Panc1 (cell line): ENCODE data around the gene CIB4. TPM values are rescaled to one million over a fixed set of nuclear protein-coding genes. Genes with fewer than 3 reads are reported as not detected.

Experiments
- ATAC-seq: fragments of 200-7000 bp; cut with Tn5 transposase; 2 replicates; pipeline ENCODE4 v1.9.1; 2020; ENCODE audit warnings: mild to moderate bottlenecking, moderate library complexity
- BruUV-seq: library from RNA; stranded (reverse); fragments of 400-500 nt; replicated peaks from 2 replicates; lab custom pipeline; 2021; lab: Mats Ljungman, UMichigan
- CTCF ChIA-PET: fragments of 300-600 bp; sonication (Branson Sonifier 250); formaldehyde crosslinking; loops from one replicate; lab custom pipeline; 2022; ENCODE audit warnings: antibody characterized with exemption; lab: Charles Lee
- POLR2A ChIA-PET: fragments of 300-600 bp; sonication (Branson Sonifier 250); formaldehyde crosslinking; loops from one replicate; lab custom pipeline; 2022; ENCODE audit warnings: antibody characterized with exemption; lab: Charles Lee
- DNase-seq: peaks from one replicate; pipeline ENCODE4 v3.0.0-alpha.2; 2010; ENCODE audit warnings: low read depth, low spot score
- H3K27ac ChIP-seq: 2 replicates; pipeline ENCODE4 v1.5.1; 2011; ENCODE audit warnings: mild to moderate bottlenecking, low read length, inconsistent platforms
- H3K27me3 ChIP-seq: fragments of 200-500 bp; sonication (Bioruptor generic); 2 replicates; pipeline ENCODE4 v1.6.0; 2014; ENCODE audit warnings: low read length, inconsistent platforms; ENCODE audit not compliant: control insufficient read depth, insufficient read depth
- H3K36me3 ChIP-seq: fragments of 200-500 bp; sonication (Bioruptor generic); 2 replicates; pipeline ENCODE4 v1.5.1; 2014; ENCODE audit warnings: inconsistent platforms, mild to moderate bottlenecking, low read length, moderate library complexity; ENCODE audit not compliant: control insufficient read depth, insufficient read depth
- H3K4me1 ChIP-seq: 2 replicates; pipeline ENCODE4 v1.5.1; 2011; ENCODE audit warnings: inconsistent platforms, mild to moderate bottlenecking, low read length, moderate library complexity; ENCODE audit not compliant: control insufficient read depth, insufficient read depth
- H3K4me3 ChIP-seq, 2 experiments: 2 replicates each; pipeline ENCODE4 v1.5.1; 2011 to 2012; ENCODE audit warnings: low read depth in 2 of 2, low read length in 2 of 2, mild to moderate bottlenecking in 2 of 2, inconsistent platforms in 1 of 2, moderate library complexity in 1 of 2
- H3K9me3 ChIP-seq: fragments of 200-500 bp; sonication (Bioruptor generic); 2 replicates; pipeline ENCODE4 v1.5.1; 2014; ENCODE audit warnings: low read depth, mild to moderate bottlenecking, inconsistent platforms, low read length, moderate library complexity; ENCODE audit not compliant: control insufficient read depth, insufficient read depth
- POLR2AphosphoS5 ChIP-seq: IDR thresholded peaks from 2 replicates; pipeline ENCODE4 v1.6.1; 2012; ENCODE audit warnings: mild to moderate bottlenecking, low read depth, low read length, moderate library complexity
- SIN3A ChIP-seq: IDR thresholded peaks from 2 replicates; pipeline ENCODE4 v1.6.1; 2012; ENCODE audit warnings: low read depth, mild to moderate bottlenecking, low read length, moderate library complexity, borderline replicate concordance; ENCODE audit not compliant: insufficient read depth
- TCF7L2 ChIP-seq: IDR thresholded peaks from 2 replicates; pipeline ENCODE4 v1.6.1; 2011; ENCODE audit warnings: mild to moderate bottlenecking, low read depth, low read length, inconsistent platforms
- in situ Hi-C: cut with HindIII; loops from 2 replicates; pipeline ENCODE4 v1.10.0; 2016; ENCODE audit warnings: low sequenced_read_pairs, low pct_unique_long_range_greater_than_20kb
- intact Hi-C: fragments of 100-400 bp; cut with micrococcal nuclease; formaldehyde crosslinking; loops from one replicate; pipeline ENCODE4 v1.10.0; 2022; ENCODE audit not compliant: unreplicated experiment
- total RNA-seq: library from RNA; stranded (reverse); gene quantifications from one replicate; pipeline ENCODE4 v1.2.1, GENCODE V29; 2021; ENCODE audit not compliant: unreplicated experiment
- TF ChIP-seq, protein P1 (sequence below): fragments of 450-650 bp; IDR thresholded peaks from 2 replicates; pipeline ENCODE4 v1.5.1; 2017; ENCODE audit warnings: mild to moderate bottlenecking
- TF ChIP-seq, protein P2 (sequence below), 2 experiments: IDR thresholded peaks; 2 replicates each; pipeline ENCODE4 v1.6.1; 2011 to 2012; ENCODE audit warnings: low read depth in 2 of 2, control low read depth in 1 of 2, low read length in 1 of 2, mild to moderate bottlenecking in 1 of 2, moderate library complexity in 1 of 2; ENCODE audit not compliant: insufficient read depth in 1 of 2

Gene CIB4
- total RNA-seq, 1 experiment from 2014 or later, result 0.33 TPM

DNA sequence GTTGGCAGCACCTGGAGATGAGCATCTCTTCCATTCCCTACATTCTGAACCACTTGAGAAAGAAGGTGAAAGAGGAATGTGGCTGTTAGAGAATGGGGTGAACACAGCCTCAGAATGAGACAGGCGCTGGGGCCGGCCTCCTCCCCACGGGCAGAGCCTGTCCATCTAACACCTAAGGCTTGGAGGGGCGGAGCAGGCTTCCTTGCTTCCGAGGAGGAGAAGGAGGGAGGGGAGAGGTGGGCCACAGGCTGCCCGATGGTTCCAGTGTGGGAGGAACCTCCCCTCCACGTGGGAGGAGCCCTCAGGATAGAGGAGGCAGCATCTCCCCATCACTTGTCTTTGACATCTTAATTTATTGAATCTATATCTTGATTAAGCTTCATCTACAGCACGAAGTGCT lies 68.6 kb downstream of the CIB4 start:
- no peaks in the 10 kb centered on the region for H3K36me3 ChIP-seq
- DNase-seq (no peak), ATAC-seq (no peak)
- ChIA-PET POLR2A (interaction anchor here (0.6 to 0.7 kb wide), 3 partner anchors 71 to 102 kb away, joined by 3 to 8 read pairs (median 8); no protein-coding TSS in a partner anchor), CTCF (no interaction called here)
- no peaks in the 10 kb centered on the region; the same call in 1 of the 2 replicates for H3K4me1 ChIP-seq
- no TSS peak for BruUV-seq
- in situ Hi-C loops, result no loop called here
- intact Hi-C loops, result loop anchor here (10.0 kb wide), 1 partner anchor 168 kb away; the partner anchor contains the start of gene DRC1
- TF ChIP-seq, protein P1, sequence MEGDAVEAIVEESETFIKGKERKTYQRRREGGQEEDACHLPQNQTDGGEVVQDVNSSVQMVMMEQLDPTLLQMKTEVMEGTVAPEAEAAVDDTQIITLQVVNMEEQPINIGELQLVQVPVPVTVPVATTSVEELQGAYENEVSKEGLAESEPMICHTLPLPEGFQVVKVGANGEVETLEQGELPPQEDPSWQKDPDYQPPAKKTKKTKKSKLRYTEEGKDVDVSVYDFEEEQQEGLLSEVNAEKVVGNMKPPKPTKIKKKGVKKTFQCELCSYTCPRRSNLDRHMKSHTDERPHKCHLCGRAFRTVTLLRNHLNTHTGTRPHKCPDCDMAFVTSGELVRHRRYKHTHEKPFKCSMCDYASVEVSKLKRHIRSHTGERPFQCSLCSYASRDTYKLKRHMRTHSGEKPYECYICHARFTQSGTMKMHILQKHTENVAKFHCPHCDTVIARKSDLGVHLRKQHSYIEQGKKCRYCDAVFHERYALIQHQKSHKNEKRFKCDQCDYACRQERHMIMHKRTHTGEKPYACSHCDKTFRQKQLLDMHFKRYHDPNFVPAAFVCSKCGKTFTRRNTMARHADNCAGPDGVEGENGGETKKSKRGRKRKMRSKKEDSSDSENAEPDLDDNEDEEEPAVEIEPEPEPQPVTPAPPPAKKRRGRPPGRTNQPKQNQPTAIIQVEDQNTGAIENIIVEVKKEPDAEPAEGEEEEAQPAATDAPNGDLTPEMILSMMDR, result no peak
- TF ChIP-seq POLR2AphosphoS5, result no peak
- TF ChIP-seq TCF7L2, result no peak
- TF ChIP-seq, protein P2, sequence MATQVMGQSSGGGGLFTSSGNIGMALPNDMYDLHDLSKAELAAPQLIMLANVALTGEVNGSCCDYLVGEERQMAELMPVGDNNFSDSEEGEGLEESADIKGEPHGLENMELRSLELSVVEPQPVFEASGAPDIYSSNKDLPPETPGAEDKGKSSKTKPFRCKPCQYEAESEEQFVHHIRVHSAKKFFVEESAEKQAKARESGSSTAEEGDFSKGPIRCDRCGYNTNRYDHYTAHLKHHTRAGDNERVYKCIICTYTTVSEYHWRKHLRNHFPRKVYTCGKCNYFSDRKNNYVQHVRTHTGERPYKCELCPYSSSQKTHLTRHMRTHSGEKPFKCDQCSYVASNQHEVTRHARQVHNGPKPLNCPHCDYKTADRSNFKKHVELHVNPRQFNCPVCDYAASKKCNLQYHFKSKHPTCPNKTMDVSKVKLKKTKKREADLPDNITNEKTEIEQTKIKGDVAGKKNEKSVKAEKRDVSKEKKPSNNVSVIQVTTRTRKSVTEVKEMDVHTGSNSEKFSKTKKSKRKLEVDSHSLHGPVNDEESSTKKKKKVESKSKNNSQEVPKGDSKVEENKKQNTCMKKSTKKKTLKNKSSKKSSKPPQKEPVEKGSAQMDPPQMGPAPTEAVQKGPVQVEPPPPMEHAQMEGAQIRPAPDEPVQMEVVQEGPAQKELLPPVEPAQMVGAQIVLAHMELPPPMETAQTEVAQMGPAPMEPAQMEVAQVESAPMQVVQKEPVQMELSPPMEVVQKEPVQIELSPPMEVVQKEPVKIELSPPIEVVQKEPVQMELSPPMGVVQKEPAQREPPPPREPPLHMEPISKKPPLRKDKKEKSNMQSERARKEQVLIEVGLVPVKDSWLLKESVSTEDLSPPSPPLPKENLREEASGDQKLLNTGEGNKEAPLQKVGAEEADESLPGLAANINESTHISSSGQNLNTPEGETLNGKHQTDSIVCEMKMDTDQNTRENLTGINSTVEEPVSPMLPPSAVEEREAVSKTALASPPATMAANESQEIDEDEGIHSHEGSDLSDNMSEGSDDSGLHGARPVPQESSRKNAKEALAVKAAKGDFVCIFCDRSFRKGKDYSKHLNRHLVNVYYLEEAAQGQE (IDR thresholded peaks at IDR 0.05; ENCODE audit: insufficient read depth in 1 of 2, low read depth in 2 of 2, low read length in 1 of 2), result no peak
- TF ChIP-seq SIN3A, result no peak
- H3K27ac ChIP-seq, result no peak overlapping the region
- H3K4me3 ChIP-seq, result no peak overlapping the region
- no peaks in the 10 kb centered on the region for H3K9me3 ChIP-seq
- peaks cover 4% of the 10 kb centered on the region; the same call in 1 of the 2 replicates for H3K27me3 ChIP-seq

DNA sequence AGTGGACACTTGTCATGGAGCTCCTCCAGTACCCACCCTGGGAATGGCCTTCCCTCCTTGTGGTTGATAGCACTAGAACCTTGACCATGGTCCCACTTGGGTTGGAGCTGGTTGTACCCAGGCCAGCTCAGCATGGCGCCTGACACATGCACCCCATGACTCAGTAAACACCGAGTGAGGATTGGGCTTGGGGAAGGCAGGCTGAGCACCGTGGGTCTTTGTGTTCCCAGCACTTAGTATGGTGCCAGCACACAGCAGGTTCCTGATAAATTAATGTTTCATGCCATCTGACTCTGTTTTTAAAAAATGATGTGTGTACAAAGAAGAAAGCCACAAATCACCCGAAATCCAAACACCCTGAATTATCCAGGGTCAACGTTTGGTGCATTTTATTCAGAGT lies 69.8 kb downstream of the CIB4 start:
- Histone ChIP-seq H3K4me1 (no peaks in the 10 kb centered on the region), H3K36me3 (no peaks in the 10 kb centered on the region), H3K27me3 (peaks cover 6% of the 10 kb centered on the region), H3K27ac (no peak overlapping the region), H3K9me3 (no peaks in the 10 kb centered on the region), H3K4me3 (no peak overlapping the region)
- intact Hi-C loops, result loop anchor here (10.0 kb wide), 1 partner anchor 167 kb away; the partner anchor contains the start of gene DRC1
- ChIA-PET POLR2A (no interaction called here), CTCF (no interaction called here)
- no peak for TF ChIP-seq SIN3A
- no peak for DNase-seq
- BruUV-seq, result no TSS peak
- ATAC-seq, result no peak
- in situ Hi-C loops, result no loop called here

DNA sequence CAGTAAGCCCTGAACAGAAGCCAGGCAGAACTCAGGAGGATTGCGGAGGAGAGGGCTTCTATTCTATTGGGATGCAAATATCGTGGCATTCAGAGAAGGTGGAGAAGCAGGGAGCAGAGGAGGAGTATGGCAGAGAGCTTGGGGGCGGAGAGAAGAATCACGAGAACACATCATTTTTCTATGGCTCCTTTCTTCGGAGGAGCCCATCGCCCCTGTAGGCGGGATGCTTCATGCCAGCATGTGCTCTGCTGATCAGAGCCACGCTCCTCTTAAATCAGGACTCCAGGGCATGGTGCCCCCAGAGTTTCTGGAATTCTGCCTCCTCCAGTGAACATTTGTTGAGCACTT lies 71.1 kb downstream of the CIB4 start:
- ChIA-PET CTCF (no interaction called here), POLR2A (no interaction called here)
- DNase-seq, result no peak
- no peak for ATAC-seq
- H3K27ac ChIP-seq, result no peak overlapping the region
- H3K4me1 ChIP-seq, result no peaks in the 10 kb centered on the region
- H3K36me3 ChIP-seq, result no peaks in the 10 kb centered on the region
- intact Hi-C loops (loop anchor here (10.0 kb wide), 1 partner anchor 165 kb away; the partner anchor contains the start of gene DRC1), in situ Hi-C loops (no loop called here)
- TF ChIP-seq SIN3A (no peak), POLR2AphosphoS5 (no peak), TCF7L2 (no peak)
- TF ChIP-seq, protein P2 (IDR thresholded peaks at IDR 0.05; ENCODE audit: insufficient read depth in 1 of 2, low read depth in 2 of 2, low read length in 1 of 2), result no peak
- TF ChIP-seq, protein P1, result no peak
- peaks cover 6% of the 10 kb centered on the region for H3K27me3 ChIP-seq
- no peaks in the 10 kb centered on the region for H3K9me3 ChIP-seq
- BruUV-seq, result no TSS peak
- no peak overlapping the region for H3K4me3 ChIP-seq
